Stimulated activated CD4-positive, alpha-beta T cell treated with anti-CD3 and anti-CD28 coated beads, Interleukin-2, amount 100 ng/mL, for 48 hours (primary cell): ENCODE measurements around the gene ANKRD13B.

Experiments used
- DNase-seq, 2 donors: peaks; one replicate each; pipeline ENCODE4 v3.0.0-alpha.2; 2020

The ANKRD13B gene

DNA sequence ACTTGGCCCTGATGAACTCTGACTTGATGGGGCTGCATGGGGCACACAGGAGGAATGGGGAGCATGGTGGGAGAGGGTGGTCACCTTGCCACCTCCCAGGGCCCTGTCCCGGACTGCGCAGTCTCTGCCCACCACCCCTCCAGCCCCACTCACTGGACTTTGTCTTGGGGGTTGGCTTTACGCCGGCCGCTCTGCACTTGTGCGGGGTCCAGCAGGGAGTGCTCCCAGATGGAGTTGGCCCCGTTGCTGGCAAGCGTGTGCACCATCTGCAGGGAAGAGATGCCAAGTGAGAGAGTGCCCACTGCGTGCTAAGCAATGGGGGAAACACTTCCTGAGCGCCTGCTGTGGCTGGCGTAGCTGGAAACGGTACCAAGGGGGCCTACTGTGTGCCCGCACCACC is 10.2 kb upstream of the ANKRD13B start:
- no peak for DNase-seq

DNA sequence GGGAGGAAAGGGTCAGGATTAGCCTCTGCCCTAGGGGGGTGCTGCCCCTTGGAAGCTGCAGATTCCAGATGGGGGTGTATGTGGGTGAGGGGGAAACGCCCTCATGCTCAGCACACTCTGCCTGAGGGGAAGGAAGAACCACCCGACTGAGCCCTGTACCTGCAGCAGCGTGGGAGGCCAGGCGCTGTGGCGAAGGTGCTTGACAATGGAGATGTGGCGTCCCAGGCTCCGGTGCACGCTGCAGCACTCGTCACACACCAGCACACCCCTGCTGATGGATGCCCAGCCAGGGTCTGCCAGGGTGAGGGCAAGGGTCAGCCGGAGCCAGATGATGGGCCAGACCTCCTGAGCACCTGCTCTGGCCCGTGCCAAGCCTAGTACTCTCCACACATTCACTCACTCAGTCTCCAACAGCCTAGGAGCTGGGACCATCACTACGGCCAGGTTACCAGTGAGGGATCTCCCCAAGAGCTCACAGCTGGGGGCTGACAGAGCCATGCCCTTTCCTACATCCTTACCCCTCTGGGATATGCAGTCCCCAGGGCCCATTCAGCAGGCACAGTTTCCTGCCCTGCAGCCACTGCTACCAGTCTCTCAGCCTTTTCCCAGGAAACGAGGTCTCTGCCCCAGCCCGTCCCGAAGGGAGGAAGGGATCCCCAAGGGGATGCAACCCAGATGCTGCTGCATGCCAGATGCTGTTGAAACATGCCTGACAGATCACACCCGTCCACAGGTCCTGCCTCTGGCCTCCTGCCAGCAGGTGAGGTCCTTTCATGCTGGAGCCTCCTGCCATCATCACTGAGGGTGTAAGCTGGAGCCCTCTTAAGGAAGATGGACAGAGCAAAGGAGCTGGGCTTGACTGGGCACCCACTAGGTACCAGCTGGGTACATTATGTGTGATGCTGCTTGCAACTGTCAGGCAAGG is 9.3 kb upstream of the ANKRD13B start:
- no peak for DNase-seq

DNA sequence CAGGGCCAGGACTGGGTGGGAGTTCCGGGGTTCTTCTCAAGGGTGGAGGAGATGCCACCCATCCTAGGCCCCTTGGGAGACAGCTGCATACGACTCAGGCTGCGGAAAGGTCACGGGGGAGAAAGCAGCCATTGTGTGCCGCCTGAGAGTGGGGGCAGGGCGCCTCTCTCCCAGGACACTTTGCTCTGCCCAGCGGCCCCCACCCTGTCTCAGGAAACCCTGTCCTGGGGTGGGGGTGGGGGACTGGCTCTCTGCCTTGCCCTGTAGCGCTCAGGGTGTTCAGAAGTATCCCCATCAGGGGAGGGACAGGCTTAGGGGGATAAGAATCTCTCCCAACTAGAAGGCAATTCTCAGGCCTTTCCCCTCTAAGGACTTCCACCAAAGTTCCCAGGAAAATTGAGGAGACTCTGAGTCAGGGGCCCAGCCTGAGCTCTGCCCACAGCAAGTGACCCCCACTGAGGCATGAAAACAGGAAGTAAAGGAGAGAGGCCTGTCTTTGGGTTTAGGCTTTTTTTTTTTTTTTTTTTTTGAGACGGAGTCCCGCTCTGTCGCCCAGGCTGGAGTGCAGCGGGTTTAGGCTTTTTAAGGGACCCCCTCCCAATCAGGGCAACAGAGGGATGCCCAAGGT is 8.4 kb upstream of the ANKRD13B start:
- no peak for DNase-seq

DNA sequence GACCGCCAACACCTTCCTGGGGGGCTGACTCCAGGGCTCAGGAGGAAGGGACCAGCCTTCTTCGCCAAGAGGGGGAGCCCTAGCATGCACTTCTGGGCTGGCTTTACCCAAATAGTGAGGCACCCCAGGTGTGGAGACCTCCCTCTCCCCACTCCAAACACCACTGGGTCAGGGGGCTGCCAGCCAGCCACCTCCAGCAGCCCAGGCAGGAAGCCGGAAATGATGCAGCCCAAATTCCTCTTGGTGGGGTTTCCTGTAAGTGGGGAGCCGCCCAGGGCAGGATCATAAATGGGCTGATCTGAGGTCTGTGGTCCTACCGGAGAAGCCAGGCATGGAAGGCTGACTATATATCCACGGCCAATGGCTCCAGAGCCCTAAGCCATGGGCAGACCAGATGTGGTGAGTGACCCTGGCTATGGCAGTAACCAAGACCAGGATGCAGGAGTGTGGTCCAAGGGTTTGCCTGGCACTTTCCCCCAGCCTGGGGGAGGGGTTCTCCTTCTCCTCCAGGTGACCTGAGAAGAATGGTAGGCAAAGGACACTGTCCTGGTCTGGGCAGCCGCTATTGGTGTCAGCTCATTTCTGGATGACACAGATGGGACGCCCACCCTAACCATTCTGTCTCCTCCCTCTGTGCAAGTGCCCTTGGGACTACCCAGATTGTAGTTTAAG is 7.7 kb upstream of the ANKRD13B start:
- DNase-seq, result no peak

DNA sequence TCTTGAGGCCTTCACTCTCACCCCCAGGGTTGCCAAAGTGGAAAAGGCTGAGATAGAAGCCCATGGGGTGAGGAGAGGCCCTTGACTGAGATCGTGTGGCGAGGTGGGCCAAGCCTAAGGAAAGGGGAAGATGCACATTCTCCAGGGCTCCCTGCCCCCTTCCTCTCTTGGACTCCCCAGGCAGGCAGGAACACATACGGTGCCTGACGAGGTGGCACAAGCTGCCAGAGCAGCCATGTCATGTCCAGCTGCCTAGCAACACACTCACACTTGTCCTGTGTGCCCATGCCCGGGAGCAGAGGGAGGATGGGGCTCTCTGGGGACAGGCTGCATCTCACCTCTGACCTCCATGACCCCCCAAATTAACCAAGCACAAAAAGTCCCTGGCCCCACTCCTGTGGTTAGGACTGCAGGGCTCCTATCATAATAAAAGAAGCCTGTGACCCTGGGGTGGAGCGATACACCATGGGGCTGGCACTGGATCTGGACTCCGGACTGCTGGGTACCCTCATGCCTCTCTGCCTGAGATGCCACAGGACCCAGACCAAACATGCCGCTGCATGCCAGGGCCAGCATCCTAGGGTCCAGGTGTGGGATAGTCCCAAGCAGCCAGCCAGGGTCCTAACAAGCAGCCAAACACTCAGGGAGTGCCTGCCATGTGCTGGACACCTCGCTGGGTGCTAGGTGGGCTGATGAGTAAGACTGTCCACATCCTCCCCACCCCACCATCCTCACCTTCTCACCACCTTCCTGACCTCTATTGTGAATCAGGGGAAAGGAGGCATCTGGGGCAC is 6.1 kb upstream of the ANKRD13B start:
- no peak for DNase-seq

DNA sequence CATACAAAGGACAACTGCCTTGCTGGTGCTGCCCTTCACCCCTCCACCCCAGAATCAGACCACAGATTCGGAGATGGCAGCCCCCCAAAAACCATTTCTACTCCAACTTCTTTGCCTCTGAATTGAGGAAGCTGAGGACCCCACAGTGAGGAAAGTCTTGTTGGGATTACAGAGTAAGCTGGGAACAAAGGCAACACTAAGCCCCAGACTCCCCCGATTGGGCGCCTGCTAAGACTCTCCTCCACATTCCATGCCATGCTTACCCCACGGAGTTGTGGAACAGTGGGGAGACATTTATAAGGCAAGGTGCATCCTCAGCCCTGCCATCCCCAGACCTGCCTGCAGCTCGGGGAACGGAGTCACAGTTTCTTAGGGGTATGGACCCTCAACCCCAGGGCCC is 5.3 kb upstream of the ANKRD13B start:
- no peak for DNase-seq

DNA sequence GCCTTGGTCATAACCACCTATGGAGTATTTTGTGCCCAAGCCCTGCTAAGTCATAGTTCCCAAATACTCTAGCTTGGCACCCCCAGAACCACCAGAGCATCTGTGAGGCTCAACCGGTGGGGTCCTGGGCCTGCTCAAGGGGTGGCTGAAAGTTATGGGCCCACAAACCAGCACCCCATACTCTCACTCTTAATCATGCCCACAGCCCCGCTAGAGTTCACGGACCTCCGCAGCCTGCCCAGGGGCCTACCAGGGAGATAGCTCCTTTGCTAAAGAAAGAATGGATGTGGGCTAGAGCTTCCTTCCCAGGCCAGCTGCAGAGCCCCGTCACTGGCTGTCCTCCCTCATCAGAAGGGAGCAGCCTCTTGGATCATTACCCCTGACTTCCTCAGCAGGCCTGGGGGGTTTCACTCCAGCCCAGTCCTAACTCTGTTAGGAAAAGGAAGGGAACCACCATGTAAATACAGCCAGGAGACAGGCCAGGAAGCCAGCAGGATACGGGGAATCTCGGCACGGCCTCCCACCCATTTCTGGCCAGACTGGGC is 4.8 kb upstream of the ANKRD13B start:
- DNase-seq, result no peak

DNA sequence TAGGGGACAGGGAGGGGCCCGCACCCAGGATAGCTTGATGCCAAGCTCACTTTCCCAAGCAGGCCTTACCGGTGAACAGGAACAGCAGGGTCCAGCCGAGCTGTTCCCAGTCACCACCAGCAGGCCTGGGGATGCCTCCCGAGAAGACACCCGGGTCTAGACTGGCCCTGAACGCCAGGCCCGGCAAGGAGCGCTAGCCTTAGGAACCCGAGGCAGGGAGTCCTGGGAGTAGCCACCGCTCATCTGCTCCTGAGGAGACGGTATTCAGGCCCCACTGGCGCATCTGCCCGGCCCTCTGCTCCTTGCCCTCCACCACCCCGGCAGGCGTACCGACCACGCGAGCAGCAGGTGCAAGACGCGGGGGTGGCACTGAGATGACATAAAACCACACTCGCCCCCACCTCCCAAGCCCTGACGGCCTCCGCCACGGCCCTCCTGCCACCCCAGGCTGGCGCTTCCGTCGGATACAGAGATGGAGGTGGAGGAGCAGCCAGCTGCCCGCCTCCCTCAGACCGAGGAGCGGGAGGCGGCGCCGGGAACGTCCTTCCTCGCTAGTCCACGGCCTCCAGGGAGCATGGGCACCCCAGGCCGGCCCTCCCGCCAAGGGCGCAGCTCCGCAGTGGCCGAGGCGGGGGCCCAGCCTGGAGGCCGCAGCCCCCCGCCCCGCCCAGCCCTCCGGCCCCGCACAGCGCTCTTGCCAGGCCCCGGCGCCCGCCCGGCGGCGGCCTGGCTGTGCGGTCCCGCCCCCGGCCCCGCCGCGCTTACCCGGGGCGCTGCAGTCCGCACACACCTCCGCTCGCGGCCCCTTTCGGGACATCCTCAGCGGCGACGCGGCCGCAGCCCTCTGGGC is 4.1 kb upstream of the ANKRD13B start:
- DNase-seq, result no peak

DNA sequence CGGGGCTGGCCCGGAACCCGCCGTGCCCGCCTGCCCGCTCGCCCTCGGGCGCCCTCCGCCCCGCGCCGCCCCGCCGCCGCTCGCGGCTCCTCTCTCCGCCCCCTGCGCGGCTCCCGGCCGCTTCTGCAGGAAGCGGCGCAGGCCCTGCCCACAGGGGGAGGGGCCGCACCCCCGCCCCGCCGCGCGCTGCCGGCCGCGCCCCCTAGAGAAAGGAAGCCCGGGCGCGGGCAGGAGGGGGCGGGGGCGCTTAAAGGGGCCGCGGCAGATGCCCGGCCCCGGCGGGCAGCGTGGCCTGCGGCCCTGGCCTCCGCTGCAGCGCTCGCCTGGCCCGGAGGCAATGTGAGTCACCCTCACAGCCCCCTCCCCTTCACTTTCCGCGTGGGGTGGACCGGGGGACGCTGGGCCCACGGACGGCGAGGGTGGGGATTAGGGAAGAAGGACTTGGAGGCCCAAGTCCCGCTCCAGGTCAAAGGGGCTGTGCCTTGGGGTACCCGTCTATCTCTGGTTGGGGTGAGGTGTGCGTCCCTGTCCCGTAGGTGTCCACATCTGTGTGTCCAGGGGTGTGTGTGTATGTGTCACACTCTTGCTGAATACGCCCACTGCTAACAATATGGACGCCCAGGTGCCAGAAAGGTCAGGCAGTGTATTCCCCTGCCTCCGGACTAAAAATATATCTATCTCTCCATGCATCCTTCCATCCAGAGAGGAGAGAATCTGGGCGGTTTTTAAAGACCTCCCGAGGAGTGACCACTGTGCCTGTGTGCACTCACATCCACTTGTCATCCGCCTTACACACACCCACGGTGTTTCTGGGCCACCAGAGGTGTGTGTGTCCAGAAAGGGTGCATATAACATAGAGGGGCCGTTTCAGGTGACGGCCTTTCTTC is 3.2 kb upstream of the ANKRD13B start, which contains the start of gene GIT1:
Gene GIT1, minus strand, starts transcription at position 125 of the 887 bp plus-strand sequence. CDS start 270 bp downstream, outside the sequence.
- peak; percentile 75 to 80 for DNase-seq

DNA sequence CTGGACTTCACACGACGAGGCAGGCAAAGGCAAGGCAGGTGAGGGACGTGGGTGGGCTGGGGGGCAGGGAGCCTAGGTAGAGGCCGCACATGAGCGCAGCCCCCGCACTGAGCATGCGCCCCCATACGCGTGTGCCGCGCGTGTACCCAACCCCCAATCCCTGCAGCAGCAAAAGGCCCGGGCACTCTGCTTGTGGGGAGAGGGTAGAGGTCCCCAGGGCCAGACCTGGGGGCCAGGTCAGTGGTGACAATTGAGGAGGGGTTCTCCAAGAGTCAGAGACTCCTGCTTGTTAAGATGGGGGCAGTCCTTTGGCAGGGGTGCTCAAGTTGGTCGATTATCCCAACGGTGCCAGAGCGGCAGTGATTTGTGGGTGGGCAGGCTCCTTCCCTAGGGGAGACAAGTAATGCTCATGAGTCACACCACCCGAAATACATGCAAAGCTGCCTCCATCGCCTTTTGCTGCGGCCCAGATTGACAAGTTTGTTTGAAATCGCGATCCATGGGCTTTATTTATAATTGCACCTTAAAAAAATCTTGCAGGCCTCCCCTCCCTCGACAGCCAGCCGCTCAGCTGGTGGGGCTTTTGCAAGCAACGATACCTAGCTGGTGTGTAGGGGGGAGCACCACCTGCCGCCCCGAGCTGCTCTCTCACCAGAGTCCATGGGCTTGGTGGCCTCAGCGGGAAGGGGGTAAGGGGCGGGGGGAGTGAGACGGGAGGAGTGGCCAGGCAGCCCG is 2.4 kb upstream of the ANKRD13B start:
- no peak for DNase-seq

DNA sequence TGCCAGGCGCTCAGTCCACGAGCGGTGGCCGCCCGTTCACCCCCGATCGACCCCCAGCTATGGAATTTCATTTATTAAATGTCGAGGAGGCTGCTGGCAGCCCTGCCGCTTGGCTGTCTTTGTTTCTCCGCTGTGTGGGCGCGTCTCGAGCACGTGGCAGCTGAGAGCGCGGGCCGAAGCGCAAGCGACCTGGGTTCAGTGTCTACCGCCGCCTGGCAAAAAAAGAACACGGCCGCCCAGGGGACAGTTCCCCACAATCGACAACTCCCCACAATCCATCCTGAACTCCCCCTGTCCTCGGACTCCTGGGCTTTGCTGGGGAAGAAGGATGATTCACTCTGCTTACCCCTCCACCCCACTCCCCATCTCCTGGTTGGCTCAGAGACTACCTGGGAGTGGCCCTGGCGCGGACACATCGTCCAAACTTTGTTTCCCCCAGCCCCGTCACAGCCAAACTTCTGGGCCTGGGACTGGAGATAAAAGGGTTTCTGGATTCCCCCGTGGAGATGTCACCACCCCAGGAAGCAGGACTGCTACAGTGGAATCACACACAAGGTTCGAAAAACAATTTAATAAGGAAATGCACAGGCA is 1.7 kb upstream of the ANKRD13B start:
- DNase-seq, result no peak

DNA sequence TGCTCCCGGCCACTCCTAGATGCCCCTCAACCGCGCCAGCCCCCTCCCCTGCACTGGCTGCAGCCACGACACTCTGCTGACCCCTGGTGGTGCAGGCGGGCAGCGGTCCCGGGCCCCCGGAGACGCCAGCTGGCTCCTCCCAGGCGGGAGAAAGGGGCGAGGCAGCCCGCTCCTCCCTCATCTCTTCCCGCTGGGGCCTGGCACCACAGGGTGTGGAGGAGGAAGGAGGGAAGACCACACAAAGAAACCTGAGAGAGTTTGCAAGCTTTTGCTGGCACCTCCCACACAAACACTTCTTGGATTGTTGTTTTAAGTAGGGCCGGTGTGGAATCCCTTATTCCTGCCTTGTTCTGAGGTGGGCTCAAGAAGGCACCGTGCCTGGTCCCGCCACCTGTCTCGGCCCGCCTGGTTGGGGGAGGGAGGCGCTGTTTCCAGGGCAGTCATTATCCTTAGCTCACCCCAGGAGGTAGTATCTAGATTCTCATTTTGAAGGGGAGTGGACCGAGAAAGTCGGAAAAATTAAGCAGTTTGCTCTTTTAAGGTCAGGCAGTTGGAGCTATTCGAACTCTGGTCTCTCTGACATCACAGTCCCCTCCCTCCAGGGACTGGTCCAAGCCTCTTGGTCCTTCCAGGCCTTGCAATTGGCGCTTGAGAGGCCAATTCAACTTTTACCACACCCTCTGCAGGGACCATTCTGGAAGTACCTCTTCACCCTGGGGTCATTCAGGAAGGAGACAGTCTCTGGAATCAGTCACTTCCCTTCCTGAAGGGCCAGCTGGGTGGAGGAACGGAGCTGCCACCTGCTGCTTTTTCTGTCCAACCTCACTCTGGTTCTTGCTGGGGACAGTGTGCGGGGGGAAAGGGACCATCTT is 959 bp upstream of the ANKRD13B start:
- DNase-seq, result peak; percentile 86 to 90

DNA sequence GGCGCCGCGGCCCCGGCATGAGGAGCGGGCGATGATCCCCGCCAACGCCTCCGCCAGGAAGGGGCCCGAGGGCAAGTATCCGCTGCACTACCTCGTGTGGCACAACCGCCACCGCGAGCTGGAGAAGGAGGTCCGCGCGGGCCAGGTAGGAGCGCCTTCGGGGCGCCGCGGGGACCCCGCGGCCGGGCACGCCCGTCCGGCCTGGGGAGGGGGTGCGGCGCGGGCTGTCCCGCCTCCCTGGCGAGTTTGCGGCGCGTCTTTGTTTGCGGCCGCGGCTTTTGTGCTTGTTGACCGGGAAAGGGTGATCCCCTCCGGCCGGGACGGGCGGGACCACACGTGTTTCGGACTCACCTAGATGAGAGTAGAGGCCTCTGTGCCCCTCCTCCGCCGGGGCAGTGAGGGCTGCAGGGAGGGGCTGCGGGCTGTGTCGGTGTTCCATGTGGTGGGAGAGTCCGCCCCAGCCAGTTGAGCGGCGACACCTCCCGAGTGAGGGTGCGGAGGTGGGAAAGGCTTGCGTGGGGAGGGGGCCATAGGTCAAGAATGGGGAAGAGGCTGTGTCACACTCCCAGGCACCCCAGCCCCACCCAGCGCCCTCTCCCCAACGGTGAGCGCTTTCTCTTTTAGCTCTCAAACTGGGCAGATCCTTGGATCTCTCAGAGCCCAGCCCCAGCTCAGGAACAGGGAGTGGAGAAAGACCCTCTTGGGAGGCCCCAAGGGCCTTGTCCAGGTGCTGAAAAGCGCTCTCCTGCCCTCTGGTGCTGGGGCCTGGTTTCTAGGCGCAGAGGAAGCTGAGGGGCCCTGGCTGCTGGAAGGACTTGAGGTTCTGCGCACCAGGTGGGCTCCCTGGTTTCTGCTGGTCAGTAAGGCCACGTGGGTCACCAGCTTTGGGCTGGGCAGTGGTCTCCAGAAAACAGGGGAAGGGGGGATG is 923 bp downstream of the ANKRD13B start:
- DNase-seq, result no peak

DNA sequence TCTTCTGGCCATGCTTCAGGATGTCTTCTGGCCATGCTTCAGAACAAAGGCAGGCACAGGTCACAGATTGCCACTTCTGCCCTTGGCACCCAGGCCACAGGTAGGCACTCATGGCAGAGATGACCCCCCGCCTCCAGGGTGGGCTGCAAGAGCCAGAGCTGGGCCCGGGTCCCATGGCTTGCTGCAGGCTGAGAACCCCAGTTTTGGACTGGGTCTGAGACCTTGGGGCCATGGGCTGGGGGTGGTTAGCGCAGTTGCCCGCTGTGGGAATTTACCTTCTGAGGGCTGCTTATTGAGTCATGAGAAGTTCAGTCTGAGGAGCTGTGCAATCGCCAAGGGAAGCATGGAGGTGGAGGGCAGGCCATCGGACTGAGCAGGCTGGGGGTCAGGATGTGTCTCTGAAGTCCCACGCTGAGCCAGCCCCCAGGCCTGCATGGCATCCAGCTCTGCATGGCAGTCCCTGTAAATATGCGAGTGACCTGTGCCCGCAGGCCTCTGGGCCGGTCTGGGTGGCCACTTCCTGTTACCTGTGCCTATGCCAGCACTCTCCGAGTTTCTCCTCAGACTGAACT is 1.7 kb downstream of the ANKRD13B start:
- DNase-seq, result no peak

DNA sequence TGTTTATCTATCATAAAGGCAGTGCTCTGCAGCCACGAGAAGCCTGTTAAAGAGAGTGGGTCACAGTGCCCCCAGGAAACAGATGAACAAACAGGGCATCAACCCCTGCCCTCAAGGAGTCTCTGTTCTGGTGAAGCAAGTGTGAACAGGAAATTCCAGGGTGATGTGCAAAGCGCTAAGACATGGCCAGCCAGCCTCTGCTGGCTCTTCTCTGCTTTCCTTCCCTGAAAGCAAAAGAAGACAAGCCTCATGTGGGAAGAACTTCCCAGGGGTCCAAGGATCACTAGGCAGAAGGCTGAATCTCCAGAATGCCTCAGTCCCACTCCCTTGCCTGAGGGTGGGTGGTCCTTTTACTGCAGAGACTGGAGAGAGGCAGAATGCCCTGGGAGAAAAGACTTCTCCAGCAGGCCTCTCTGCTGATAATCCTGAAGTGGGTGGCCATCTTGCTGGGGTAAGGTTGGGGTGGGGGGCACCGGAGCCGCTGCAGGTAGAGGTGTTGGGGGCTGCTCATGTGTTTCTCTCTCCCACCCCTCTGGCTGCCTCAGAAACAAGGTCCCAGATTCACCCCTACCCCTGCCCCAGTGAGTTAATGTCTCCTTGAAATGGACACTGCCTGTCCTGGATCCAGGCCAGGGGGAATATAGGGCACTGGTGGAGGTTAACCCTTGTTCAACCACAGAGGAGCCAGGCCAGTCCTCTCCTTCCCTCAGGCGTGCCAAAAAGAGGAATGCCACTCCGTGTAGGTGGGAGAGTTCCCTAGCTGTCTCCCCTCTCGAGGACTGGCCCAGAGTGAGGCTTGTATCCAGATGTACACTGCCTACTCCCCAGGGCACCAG is 2.4 kb downstream of the ANKRD13B start:
- no peak for DNase-seq
